Measurements from ENCODE around the gene PTPDC1. TPM values are rescaled to one million over a fixed set of nuclear protein-coding genes. Genes with fewer than 3 reads are reported as not detected.
A peak's percentile ranks its signal among the peaks of the same experiment; 100 is the strongest.

PTPDC1 gene
- total RNA-seq, 1 donor from 2014 or later = 5.6 TPM

DNA sequence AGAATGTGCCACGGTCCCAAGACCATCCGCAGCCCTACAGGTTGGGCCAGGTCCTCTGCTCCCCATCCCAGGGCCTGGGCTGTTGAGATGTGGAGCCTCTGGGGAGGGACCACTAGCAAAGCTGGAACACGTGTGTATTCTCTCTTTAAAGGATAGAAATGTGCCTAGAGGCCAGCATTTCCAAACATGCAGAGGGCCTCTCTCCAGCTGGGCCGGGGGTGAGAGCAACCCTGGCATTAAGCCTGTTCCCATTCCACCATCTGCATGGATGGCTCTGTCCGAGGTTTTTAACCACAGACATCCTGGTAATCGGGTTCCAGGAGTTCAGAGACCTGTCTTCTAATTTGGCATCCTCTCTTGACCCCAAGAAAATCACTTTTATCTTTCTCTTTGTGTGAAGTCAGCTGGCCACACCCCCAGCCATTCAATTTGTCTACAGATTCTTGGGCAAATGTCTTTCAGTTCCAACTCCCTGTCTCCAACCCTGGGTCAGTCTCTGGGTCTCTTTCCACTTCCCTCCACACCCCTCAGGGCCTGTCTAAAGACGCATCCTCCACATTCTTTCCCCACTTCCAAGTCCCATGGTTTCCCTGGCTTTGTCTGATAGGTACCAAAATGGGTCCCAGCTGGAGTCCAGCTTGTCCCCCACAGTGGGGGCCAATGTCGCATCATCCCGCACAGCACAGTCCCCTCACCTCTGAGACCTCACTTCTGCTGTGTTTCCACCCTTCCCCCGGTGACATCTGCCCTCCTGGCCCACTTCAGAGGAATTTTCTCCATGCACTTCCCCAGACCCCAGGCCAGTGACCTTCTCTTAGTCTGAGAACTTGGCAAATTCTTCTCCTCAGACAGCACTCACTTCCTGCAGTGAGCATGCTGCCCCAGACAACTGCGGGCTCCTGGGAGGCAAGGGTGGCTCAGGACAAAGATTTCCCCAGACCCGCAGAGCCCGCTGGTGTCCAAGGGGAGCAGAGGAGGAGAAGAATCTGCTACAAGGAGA, 56.8 kb downstream of the PTPDC1 start:
- no peaks in the 10 kb centered on the region for H3K36me3 Mint-ChIP-seq (ENCODE audit: low read depth)

GRCh38 chr9:94142353-94142752, 58.1 kb downstream of the PTPDC1 start:
- Mint-ChIP-seq H3K9me3 (no peaks in the 10 kb centered on the region), H3K4me1 (no peaks in the 10 kb centered on the region), H3K36me3 (ENCODE audit: low read depth) (no peaks in the 10 kb centered on the region), H3K27ac (no peak overlapping the region), H3K4me3 (no peak overlapping the region), H3K27me3 (no peaks in the 10 kb centered on the region)
- intact Hi-C loops (cut with micrococcal nuclease) = no loop called here
- DNase-seq = no peak

More for the DNA sequence above, 56.8 kb downstream of the PTPDC1 start:
- Mint-ChIP-seq H3K9me3 (no peaks in the 10 kb centered on the region), H3K27me3 (peaks cover under 1% of the 10 kb centered on the region), H3K27ac (no peak overlapping the region), H3K4me3 (no peak overlapping the region), H3K4me1 (no peaks in the 10 kb centered on the region)
- intact Hi-C loops (cut with micrococcal nuclease) = no loop called here
- no peak for DNase-seq

- DNase-seq = no peak
- no peaks in the 10 kb centered on the region for H3K36me3 Mint-ChIP-seq (ENCODE audit: low read depth)
- no peak overlapping the region for H3K4me3 Mint-ChIP-seq
- H3K27me3 Mint-ChIP-seq = no peaks in the 10 kb centered on the region
- intact Hi-C loops (cut with micrococcal nuclease) = no loop called here
- no peak overlapping the region for H3K27ac Mint-ChIP-seq
- H3K4me1 Mint-ChIP-seq = no peaks in the 10 kb centered on the region
- no peaks in the 10 kb centered on the region for H3K9me3 Mint-ChIP-seq
Measured at GRCh38 chr9:94144394-94144793, 60.1 kb downstream of the PTPDC1 start.

DNA sequence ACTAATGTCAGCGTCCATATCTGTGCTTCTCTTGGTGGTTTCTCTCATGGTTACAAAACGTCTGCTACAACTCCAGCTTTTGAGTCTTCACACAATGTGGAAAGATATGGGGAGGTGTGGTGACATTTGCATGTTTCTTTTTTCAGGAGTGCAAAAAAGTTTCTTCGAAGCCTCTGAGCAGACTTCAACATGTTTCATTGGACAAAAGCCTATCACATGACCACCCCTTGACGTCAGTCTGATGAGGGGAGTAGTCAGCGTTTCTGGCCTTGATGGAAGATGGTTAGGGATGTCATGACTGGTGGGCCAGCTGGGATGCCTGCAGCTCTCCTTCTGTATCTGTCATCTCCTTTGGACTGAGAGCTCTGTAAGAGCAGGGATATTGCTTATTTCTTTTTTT, 61.4 kb downstream of the PTPDC1 start:
- no peak overlapping the region for H3K27ac Mint-ChIP-seq
- no peaks in the 10 kb centered on the region for H3K9me3 Mint-ChIP-seq
- DNase-seq = no peak
- peaks cover 4% of the 10 kb centered on the region for H3K4me1 Mint-ChIP-seq
- no peaks in the 10 kb centered on the region for H3K27me3 Mint-ChIP-seq
- no peaks in the 10 kb centered on the region for H3K36me3 Mint-ChIP-seq (ENCODE audit: low read depth)
- intact Hi-C loops (cut with micrococcal nuclease) = no loop called here
- no peak overlapping the region for H3K4me3 Mint-ChIP-seq

- H3K4me3 Mint-ChIP-seq = no peak overlapping the region
- no peaks in the 10 kb centered on the region for H3K27me3 Mint-ChIP-seq
- no peaks in the 10 kb centered on the region for H3K36me3 Mint-ChIP-seq (ENCODE audit: low read depth)
- H3K9me3 Mint-ChIP-seq = no peaks in the 10 kb centered on the region
- intact Hi-C loops (cut with micrococcal nuclease) = no loop called here
- H3K4me1 Mint-ChIP-seq = peaks cover 4% of the 10 kb centered on the region
- H3K27ac Mint-ChIP-seq = no peak overlapping the region
- no peak for DNase-seq
Measured at GRCh38 chr9:94147776-94148175, 63.5 kb downstream of the PTPDC1 start.

- DNase-seq = no peak
- Mint-ChIP-seq H3K9me3 (no peaks in the 10 kb centered on the region), H3K27ac (no peak overlapping the region), H3K36me3 (ENCODE audit: low read depth) (no peaks in the 10 kb centered on the region), H3K27me3 (no peaks in the 10 kb centered on the region), H3K4me1 (peaks cover 4% of the 10 kb centered on the region), H3K4me3 (no peak overlapping the region)
- intact Hi-C loops (cut with micrococcal nuclease) = no loop called here
Measured at GRCh38 chr9:94148419-94148818, 64.2 kb downstream of the PTPDC1 start.

GRCh38 chr9:94149696-94150095, 65.4 kb downstream of the PTPDC1 start:
- intact Hi-C loops (cut with micrococcal nuclease) = no loop called here
- peaks cover 6% of the 10 kb centered on the region for H3K9me3 Mint-ChIP-seq
- DNase-seq = no peak

DNA sequence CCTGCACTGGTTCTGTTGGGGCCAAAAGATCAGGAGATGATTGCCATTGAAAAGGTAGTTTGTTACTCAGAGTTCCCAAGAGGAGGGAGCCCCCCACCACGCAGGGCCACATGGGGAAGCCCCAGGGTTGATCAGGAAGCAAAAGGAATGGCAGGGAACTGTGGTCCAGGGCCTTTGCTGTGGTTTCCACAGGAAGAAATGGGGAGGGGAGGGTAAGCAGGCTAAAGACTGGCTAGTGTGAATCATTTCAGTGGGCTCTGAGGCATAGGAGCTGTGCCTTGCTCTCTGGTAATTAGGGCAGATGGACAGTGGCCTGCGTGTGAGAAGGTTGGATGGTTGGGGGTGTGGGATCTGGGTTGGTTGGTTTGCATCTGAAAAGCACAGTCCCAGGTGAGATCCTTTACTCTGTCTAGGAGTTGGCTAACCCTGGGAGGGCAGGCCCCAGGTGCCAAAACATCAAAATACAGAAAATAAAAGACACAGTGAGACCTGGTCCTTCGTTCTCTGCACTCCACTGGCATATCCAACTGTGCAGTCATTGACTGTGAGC, 66.1 kb downstream of the PTPDC1 start:
- Mint-ChIP-seq H3K27ac (no peak overlapping the region), H3K4me1 (peaks cover 14% of the 10 kb centered on the region), H3K4me3 (no peak overlapping the region), H3K36me3 (ENCODE audit: low read depth) (no peaks in the 10 kb centered on the region), H3K27me3 (no peaks in the 10 kb centered on the region), H3K9me3 (peaks cover 7% of the 10 kb centered on the region)
- DNase-seq = no peak
- intact Hi-C loops (cut with micrococcal nuclease) = no loop called here

More at GRCh38 chr9:94149696-94150095, 65.4 kb downstream of the PTPDC1 start:
- Mint-ChIP-seq H3K4me1 (peaks cover 14% of the 10 kb centered on the region), H3K4me3 (no peak overlapping the region), H3K36me3 (ENCODE audit: low read depth) (no peaks in the 10 kb centered on the region), H3K27ac (no peak overlapping the region), H3K27me3 (no peaks in the 10 kb centered on the region)

DNA sequence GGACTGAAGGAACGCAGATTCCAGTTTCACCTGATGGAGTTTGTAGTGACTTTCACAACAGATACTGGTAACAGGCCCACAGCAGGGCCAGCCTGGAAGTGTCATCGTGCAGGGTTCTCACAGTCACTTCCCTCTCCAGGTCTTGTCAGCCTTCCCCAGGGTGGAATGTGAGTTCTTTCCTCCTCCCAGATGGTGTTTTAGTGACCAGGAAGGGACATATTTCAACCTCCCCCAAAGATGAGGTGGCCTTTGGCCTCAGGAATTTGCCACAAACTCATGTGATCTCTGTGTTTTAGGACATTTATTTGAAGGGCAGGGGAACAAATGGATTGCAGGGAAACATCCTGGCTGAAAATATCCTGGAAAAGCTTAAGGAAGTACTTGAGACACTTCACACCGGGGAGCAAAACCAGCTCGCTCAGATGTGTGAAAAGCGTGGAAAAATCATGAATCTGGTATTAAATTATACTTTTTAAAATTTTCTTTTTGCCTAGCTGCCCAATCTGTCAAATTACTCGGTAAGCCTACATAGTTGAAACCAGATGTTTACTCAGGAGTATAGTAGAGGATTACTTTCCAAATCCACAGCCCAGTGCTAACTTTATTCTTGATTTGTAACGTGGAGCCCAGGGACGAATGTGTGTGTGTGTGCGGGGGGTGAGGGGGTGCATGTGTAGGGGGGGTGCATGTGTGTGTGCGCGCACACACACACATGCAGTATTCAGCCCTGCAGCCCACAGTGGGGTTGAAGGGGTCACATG, 66.8 kb downstream of the PTPDC1 start:
- Mint-ChIP-seq H3K4me1 (peaks cover 14% of the 10 kb centered on the region), H3K36me3 (ENCODE audit: low read depth) (no peaks in the 10 kb centered on the region), H3K27me3 (no peaks in the 10 kb centered on the region), H3K27ac (no peak overlapping the region), H3K4me3 (no peak overlapping the region), H3K9me3 (peaks cover 7% of the 10 kb centered on the region)
- intact Hi-C loops (cut with micrococcal nuclease) = no loop called here
- DNase-seq = no peak

DNA sequence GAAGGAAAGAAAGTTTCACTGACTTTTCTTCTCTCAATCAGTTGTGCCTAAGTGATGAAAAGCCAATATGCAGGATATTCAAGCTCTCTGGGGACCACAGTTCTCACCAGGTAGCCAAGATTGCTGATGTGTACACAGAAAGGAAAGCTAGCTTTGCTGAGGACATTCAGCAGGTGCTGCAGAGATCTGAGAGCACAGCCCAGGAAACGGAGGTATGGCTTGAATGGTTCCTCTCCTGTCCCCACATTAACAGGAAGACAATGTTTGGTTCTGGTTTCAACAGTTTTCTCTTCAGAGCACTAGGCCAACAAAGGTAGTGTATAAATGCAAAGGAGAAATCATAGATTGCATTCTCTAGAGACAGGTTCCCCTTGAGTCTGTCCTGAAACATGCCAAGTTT, 69.6 kb downstream of the PTPDC1 start:
- H3K27ac Mint-ChIP-seq = no peak overlapping the region
- DNase-seq = peak; percentile 62
- H3K27me3 Mint-ChIP-seq = peaks cover 1% of the 10 kb centered on the region
- no peak overlapping the region for H3K4me3 Mint-ChIP-seq
- H3K4me1 Mint-ChIP-seq = peaks cover 14% of the 10 kb centered on the region
- peaks cover 7% of the 10 kb centered on the region for H3K9me3 Mint-ChIP-seq
- intact Hi-C loops (cut with micrococcal nuclease) = no loop called here
- no peaks in the 10 kb centered on the region for H3K36me3 Mint-ChIP-seq (ENCODE audit: low read depth)

GRCh38 chr9:94156348-94157049, 72.2 kb downstream of the PTPDC1 start:
- Mint-ChIP-seq H3K4me3 (no peak overlapping the region), H3K9me3 (peaks cover 7% of the 10 kb centered on the region), H3K27me3 (peaks cover 1% of the 10 kb centered on the region), H3K4me1 (peaks cover 10% of the 10 kb centered on the region), H3K27ac (no peak overlapping the region), H3K36me3 (ENCODE audit: low read depth) (no peaks in the 10 kb centered on the region)
- DNase-seq = no peak
- intact Hi-C loops (cut with micrococcal nuclease) = no loop called here

- H3K4me3 Mint-ChIP-seq = no peak overlapping the region
- DNase-seq = no peak
- peaks cover 10% of the 10 kb centered on the region for H3K4me1 Mint-ChIP-seq
- H3K27ac Mint-ChIP-seq = no peak overlapping the region
- H3K27me3 Mint-ChIP-seq = peaks cover 1% of the 10 kb centered on the region
- peaks cover 7% of the 10 kb centered on the region for H3K9me3 Mint-ChIP-seq
- intact Hi-C loops (cut with micrococcal nuclease) = no loop called here
- H3K36me3 Mint-ChIP-seq (ENCODE audit: low read depth) = no peaks in the 10 kb centered on the region
Measured at GRCh38 chr9:94157050-94157801, 73.0 kb downstream of the PTPDC1 start.

Measured in activated CD4-positive, alpha-beta T cell treated with anti-CD3 and anti-CD28 coated beads, Interleukin-2, amount 10 ng/mL, durations not matched to agents 24 days and 14 days (primary cell).